ENCODE measurements around the gene PNKD.
A peak's percentile ranks its signal among the peaks of the same experiment; 100 is the strongest.
"Not testable (repeated sequence)": the region's sequence is repeated elsewhere in the genome, so short reads cannot be mapped to it uniquely, and the experiment has no call there.

Gene PNKD

DNA sequence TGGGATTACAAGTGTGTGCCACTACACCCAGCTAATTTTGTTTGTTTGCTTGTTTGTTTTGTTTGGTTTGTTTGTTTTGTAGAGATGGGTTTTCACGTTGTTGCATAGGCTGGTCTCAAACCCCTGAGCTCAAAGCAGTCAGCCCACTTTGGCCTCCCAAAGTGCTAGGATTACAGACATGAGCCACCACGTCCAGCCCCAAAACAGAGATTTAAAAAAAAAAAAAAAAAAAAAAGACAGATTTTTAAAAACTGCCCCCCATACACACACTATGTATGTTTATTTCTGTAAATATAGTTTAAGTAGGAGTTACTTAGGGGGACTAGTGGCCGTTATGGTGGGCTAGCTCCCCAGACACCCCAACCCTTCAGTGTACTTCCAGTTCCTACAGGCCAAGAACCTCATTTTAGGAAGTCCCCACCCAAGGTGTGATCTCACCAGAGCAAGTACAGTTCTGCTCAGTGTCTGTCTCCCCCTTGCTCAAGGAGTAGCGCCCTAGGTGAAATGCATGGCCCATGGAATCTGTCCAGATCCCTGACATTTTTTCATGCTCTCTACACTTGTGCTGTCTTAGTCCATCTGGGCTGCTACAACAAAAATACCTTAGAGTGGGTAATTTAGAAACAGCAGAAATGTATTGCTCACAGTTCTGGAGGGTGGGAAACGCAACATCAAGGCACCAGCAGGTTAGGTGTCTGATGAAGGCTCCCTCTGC is 23.6 kb downstream of the PNKD start:
- no peak for DNase-seq

DNA sequence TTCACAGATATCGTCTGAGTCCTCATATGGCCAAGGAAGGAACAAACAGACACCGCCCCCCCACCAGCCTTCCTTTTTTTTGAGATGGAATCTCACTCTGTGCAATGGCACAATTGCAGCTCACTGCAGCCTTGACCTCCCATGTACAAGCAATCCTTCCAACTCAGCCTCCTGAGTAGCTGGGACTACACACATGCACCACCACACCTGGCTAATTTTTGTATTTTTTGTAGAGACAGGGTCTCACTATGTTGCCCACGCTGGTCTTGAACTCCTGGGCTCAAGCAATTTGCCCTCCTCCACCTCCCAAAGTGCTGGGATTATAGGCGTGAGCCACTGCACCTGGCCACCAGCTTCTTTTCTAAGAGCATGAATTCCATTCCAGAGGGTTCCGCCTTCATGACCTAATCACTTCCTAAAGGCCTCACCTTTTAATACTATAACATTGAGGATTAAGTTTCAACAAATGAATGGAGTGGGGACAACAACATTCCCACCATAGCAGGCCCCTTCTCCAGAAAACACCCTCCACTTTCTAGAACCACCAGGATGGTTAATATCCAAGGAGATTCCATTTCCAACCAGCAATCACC is 24.2 kb downstream of the PNKD start:
- no peak for DNase-seq

DNA sequence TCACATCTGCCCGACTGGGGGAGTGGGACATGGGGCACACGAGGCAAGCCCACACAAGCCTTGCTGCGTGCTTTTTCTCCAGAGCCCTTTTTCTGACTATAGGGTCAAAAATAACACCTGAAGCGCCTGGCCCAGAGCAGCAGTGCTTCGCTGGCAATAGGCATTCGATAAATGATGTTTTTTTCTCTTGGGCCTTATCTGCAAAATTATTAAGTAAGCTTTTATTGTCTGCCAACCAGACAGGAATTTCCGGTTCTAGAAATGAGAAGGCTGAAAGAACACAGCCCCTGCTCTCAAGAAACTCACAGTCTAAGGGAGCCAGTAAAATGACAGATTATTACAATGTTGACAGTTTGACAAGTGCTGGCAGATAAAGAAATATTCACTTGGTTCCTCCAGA is 24.7 kb downstream of the PNKD start:
- no peak for DNase-seq

DNA sequence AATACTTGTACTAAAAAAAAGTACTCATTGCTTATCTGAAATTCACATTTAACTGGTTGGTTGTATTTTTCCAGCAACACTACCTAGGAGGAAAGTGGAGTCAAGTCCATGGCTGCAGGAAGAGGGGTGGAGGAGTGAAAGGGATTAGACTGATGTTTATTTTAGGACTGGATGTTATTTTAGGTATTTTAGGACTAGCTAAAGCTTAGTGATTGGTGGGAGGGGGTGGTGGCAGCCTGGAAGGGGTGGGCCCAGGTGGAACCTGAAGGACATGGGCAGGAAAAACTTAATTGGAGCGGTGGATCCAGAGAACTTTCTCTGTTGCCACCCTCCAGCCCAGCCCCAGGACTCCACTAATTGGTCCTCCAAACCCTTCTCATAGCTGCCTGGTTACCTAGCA is 25.9 kb downstream of the PNKD start:
- DNase-seq, result no peak

DNA sequence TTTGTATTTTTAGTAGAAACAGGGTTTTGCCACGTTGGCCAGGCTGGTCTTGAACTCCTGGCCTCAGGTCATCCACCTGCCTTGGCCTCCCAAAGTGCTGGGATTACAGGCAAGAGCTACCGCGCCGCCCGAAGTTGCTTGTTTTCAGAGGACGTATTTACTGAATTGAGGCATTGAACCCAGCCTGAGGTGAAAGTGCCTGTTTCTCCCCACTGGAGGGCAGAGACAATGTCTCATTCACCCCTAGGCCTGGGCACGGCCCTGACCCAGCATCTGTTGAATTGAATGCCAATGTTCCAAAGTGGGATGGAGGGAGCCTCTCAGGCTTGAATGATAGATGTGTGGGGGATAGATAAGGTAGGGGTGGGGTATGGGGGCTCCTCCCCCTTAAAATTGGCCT is 26.5 kb downstream of the PNKD start:
- DNase-seq, result no peak

DNA sequence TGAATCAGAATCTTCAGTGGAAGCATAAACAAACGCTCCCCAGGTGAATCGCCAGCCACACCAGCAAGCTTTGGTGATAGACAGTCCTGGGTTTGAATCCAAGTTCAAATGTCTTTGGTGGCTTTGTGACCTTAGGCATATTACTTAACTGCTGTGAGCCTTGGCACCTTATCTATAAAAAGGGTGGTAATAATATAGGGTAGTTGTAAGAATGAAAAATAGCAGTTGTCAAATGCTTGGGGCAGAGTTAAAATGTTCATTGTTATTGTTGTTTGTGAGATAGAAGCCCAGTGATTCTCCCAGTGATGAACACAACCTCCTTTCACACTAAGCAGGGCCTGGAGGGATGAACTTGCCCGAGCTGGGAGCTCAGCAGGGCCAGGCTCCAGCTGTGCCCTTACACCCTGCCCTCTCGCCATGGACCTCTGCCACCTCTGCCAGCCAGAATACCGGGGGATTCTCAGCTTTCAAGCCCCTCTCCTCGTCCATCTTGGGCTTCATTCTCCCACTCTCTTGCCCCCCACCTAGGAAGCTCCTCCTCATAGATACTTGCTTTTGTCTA is 28.1 kb downstream of the PNKD start:
- DNase-seq, result no peak

DNA sequence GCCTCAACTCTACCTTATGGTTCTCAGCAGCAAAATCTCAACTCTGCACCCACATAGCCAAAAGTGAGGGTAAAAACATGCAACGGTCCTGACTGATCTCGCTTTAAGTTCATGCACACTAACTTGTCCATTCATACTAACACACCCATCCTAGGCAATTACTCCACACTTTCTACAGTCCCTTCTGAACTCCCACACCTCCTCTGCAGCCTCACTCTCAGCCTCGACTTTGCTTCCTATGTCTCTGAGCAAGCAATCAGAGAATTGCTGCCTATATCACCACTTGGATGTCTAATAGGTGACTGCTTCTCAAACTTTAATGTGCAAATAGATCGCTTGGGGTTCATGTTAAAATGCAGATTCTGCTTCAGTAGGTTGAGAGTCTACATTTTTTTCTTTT is 29.8 kb downstream of the PNKD start:
- no peak for DNase-seq

DNA sequence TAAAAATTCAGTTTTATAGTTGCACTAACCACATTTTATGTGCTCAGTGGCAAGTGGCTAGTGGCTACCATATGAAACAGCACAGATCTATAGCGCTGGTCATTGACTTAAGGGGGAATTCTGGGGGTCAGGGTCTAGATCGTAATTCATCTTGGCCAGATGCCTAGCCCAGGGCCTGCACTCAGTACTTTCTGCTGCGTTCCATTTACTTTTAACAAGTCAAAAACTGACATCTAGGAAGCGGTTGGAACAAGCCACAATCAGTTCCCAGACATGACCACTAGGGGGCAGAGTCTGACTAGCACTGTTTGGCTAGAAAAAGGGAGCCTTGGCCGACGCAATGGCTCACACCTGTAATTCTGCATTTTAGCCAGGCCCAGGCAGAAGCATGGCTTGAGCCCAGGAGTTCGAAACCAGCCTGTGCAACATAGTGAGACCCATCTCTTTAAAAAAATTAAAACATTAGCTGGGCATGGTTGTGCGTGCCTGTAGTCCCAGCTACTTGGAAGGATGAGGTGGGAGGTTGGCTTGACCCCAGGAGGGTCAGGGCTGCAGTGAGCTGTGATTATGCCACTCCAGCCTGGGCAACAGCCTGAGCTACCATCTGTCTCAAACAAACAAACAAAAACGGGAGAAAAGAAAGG is 31.0 kb downstream of the PNKD start:
- peak; percentile 96 for DNase-seq

DNA sequence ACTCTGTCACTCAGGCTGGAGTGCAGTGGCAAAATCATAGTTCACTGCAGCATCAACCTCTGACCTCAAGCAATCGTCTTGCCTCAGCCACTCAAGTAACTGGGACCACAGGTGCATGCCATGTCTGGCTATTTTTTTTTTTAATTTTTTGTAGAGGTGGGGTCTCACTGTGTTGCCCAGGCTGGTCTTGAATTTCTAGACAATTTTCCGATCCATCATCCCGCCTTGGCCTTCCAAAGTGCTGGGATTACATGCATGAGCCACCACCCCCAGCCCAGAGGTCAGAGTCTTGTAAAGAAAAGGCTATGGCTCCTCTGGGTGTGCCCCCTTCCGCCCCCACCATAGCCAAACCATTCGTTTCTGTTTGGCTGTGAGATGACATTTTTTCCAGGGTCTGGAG is 35.1 kb downstream of the PNKD start:
- DNase-seq, result no peak

DNA sequence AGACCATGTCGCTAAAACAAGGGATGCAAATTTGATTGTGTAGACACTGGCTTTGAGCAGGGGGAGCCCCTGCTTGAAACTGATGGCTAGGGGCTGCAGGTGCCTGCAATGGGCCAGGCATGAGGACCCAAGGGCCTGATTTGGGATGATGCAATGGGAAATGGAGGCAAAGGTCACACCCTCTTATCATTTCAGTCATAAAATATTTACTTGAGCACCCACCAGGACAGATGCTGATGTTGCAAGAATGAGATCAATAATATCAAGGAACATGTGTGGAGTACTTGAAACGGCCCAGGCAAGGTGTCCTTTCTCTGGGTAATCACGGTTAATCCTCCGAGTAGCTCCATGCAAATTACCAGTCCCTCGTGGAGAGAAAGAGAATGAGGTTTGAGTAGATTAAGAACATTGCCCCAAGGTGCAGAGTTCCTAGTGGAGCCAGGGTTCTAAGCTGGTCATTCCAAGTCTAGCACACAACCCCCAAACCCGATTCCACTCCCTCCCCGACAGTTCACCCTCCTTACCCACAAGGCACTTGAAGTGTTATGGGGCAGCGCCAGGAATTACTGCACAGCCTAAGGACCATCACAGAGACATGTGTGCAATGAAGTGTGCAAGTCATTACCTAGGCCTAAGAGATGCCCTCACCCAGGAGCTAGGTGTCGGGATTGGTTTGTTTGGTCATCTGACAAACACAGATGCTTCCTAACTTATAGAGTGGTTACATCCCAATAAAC is 36.0 kb downstream of the PNKD start:
- DNase-seq, result no peak

DNA sequence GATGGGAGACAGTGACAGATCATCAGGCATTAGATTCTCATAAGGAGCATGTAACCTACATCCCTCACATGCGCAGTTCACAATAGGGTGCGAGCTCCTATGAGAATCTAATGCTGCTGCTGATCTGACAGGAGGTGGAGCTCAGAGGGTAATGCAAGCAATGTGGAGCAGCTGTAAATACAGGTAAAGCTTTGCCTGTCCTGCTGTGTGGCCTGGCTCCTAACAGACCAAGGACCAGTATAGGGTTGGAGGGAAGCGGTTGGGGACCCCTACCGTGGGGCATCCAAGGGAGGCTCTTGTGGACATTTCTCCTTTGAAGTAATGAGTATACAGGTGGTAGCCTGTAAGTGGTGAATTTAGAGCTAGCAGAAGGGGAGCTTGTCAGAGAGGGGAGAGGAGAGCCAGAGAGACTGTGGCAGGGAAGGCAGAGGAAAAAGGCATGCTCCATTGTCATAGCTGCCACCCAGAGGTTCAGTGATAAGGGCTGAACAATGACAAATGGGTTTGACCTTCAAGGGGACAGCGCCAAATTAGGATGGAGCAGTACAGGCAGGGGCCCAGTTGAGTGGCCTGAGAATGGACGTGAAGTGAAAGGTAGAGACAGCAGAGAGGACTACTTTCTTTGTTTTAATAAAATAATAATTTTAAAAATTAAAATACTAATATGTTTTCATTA is 37.2 kb downstream of the PNKD start:
- peak; percentile 11 for DNase-seq

DNA sequence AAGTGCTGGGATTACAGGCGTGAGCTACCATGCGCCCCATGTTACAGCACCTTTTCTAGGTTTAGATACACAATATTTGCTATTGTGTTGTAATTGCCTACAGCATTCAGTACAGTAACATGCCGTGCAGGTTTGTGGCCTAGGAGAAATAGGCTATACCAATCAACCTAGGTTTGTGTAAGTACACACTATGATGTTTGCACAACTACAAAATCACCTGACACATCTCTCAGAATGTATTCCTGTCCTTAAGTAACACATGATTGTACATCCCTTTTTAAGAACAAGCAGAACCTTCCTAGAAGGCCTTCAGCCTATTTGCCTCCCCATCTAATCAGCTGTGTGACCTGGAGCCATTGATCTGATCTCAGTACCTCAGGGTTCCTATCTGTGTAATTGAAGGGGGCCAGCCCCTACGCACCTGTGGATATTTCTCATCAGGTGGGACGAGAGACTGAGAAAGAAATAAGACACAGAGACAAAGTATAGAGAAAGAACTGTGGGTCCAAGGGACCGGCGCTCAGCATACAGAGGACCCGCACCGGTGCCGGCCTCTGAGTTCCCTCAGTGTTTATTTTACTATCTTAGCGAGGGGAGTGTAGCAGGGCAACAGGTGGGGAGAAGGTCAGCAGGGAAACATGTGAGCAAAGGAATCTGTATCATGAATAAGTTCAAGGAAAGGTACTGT is 40.7 kb downstream of the PNKD start:
- no peak for DNase-seq

DNA sequence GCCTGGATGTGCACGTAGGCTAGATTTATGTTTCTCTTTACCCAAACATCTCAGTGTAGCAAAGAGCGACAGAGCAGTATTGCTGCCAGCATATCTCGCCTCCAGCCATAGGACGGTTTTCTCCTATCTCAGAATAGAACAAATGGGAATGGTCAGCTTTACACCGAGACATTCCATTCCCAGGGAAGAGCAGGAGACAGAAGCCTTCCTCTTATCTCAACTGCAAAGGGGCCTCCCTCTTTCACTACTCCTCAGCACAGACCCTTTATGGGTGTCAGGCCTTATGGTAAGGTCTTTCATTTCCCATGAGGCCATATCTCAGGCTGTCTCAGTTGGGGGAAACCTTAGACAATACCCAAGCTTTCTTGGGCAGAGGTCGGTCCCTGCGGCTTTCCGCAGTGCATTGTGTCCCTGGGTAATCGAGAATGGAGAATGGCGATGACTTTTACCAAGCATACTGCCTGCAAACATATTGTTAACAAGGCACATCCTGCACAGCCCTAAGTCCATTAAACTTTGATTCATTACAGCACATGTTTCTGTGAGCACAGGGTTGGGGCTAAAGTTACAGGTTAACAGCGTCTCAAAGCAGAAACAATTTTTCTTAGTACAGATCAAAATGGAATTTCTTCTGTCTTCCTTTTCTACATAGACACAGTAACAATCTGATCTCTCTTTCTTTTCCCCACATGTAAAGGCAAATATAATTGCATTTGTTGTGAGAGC is 41.4 kb downstream of the PNKD start:
- not testable (repeated sequence) for DNase-seq

DNA sequence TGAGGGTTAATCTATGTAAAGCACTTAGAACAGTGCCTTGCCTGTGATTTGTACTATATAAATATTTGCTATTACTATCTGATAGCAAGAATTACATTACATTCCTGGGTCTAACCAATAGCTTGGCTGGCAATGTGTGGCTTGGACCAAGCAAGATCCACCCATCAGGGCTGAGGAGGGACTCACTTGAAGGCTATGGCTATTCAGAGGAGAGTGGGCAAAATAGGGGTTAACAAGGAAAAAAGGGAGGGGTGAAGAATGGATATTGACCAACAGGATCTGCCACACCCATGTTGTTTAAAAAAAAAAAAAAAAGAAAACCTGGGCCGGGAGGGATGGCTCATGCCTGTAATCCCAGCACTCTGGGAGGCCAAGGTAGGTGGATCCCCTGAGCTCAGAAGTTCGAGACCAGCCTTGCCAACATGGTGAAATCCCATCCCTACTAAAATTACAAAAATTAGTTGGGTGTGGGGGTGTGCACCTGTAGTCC is 42.0 kb downstream of the PNKD start:
- no peak for DNase-seq

DNA sequence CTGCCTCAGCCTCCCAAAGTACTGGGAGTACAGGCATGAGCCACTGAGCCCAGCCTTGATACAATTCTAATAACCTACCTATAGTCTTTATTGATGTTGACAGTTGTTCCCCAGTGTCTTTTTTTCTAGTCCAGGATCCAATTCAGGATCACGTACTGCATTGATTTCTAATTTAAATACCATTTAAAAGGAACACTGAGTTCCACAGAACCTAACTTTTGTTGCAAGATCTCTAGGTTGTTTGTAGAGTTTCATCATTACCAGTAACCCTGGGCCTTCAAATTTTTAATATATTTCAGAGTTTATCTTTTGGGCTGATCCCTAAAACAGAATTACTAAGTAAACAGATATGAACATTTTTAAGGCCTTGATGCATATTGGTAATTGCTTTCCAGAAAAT is 43.0 kb downstream of the PNKD start:
- DNase-seq, result no peak

DNA sequence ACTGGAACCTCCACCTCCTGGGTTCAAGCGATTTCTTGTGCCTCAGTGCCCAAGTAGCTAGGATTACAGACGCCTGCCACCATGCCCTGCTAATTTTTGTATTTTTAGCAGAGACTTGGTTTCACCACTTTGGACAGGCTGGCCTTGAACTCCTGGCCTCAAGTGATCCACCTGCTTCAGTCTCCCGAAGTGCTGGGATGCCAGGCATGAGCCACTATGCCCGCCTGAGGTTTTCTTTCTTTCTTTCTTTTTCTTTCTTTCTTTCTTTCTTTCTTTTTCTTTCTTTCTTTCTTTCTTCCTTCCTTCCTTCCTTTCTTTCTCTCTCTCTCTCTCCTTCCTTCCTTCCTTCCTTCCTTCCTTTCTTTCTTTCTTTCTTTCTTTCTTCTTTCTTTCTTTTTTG is 44.4 kb downstream of the PNKD start:
- DNase-seq, result not testable (repeated sequence)

DNA sequence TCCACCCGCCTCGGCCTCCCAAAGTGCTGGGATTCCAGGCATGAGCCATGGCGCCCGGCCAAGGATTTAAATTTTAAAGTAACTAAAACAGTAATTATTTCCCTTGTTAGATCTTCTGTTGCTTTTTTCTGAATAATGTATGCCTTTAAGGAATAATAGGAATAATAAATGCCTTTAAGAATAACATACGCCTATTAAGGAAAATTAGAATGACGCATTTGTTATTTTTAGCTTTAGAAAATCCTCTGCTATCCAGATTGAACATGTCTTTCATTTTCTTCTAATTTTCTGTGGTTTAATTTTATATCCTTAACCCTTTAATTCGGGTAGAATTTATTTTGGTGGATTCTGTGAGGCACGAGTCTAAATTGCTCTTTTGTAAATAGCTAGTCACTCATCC is 45.1 kb downstream of the PNKD start:
- no peak for DNase-seq

DNA sequence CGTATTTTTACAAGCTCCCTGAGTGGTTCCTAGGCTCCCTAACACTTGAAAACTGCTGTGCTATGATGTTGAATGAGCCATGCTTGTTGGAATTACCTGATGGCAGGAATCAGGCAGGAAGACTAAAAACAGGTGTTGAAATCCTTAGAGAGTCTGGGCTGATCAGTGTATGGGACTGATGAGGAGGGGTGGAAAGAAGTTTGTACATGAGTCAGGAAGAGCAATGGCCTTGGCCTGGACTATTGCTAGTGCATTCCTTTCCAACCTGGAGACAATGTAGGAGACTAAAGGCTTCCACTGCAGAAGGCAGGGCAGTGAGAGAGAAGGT is 46.9 kb downstream of the PNKD start:
- no peak for DNase-seq

DNA sequence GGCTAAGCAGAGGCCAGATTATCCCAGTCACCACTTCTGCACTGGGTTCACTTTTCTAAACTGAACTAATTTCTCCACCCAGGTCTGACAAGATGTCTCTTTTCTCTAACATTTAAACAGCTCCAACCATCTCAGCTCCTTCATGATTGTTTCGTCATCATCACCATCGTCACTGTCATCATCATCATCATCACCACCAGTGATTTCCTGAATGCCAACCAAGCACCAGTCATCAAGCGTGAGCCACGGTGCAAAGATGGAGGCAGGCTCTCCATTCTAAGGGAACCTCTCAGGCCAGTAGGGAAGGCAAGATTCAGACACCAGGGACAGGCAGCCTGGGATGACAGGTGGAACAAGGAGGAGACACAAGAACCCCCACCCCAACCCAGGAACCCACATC is 47.5 kb downstream of the PNKD start:
- no peak for DNase-seq

DNA sequence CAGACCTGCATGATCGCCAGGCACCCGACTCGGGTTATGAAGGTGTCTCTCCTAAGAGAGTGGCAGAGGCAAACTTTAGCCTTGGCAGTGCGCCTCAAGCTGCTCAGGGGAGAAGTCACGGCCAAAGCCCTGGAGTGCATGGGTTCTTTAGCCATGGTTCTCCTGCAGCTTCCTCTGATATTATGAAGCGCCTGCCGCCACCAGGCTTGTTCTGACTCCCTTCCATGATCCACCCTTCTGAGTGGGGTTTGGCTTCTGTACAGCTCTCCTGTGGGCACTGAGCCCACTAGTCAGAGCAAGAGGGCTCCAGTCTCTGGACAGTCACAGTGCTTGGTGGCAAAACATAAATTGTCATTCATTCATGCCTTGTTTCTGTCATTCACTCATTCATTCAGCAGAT is 47.9 kb downstream of the PNKD start:
- DNase-seq, result no peak

DNA sequence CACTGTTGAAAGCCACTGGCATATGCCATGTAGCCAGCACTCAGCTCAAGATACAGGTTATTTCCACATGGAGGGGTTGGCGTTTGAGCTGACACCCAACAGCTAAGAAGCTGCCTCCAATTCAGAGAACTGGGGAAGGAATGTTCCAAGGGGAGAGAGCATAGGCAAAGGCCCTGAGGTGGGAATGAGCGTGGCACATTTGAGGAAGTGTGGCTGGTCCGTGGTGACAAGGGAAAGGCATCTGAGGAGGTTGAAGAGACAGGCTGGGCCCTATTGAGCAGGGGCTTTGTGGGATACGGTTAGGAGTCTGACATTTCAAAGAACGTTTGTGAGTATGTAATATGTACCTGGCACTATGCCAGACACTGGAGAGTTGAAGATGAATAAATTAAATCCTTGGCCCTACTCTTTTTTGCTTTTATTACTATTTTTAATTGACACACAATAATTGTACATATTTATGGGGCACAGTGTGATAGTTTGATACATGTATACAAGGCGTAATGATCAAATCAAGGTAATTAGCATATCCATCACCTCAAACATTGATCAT is 49.6 kb downstream of the PNKD start:
- DNase-seq, result no peak
